ENCODE data around the gene CES1.
"Not testable (repeated sequence)": the region's sequence is repeated elsewhere in the genome, so short reads cannot be mapped to it uniquely, and the experiment has no call there.

Gene CES1

DNA sequence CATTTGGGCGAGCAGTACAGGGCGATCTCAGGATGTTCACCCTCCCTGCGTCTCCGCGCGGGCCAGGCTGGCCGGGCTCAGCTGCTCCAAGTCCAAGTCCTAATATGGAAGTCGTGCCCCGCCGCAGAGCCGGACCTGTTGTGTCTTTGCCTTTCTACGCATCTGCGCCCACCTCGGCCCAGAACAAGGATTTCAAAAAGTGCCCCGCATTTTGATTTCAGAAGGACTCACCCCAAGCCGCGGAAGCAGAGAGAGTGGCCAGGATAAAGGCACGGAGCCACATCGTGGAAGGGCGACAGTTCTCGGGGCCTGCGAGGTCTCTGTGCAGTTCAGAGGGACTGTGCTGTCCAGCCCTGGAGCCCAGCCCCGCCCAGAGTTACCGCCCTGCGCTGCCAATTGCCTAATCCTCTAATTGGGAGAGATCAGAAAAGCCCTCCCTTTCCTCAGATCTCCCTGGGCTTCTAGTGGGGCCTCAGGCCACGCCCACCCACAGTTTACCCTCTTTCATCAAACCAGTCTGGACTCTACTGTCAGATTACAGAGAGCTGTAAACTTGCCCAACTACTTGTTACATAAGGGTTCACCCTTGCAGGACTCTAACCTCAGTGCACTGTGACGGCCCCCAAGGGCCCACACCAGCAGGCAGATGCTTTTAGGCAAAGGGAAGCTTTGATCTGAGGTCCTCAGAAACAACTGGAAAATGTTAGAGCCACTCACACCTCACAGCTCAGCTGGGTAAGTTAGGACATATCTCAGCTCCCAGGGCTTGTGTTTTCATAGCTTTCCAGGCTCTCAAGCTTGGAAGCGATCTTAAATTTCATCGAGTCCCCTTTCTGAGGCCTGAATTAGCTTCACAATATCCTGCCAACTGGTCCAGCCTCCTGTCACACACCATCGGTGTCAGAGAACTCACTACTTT is at the start of gene CES1:
CES1 (minus strand) TSS at position 324 of the 919 bp plus-strand sequence; CDS start at position 283, 41 bp downstream.
- no peak for DNase-seq

GRCh38 chr16:55876854-55877253 is 44.0 kb upstream of the CES1 start:
- DNase-seq = no peak

DNA sequence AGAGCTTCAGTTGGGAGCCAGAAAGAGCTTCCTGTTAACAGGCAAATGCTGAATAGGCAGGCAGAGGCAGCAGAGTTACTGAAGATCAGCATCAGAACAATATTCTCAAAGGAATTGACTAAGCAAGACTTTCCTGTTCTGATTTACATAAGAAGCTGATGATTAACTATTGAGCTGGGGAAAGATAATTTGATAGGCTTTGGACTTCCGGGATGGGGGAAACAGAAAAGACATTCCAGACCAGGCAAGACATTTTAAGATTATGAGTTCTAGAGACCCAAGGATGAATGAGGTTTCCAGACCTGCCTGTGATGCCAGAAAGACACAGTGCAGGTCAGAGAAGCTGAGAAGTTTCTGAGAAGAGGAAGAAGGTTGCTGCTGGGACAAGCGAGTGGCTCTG is 42.4 kb upstream of the CES1 start, which contains the start of gene CES5A:
CES5A (minus strand) TSS at position 101 of the 400 bp plus-strand sequence. CDS start 152 bp downstream, outside the sequence.
- no peak for DNase-seq

DNA sequence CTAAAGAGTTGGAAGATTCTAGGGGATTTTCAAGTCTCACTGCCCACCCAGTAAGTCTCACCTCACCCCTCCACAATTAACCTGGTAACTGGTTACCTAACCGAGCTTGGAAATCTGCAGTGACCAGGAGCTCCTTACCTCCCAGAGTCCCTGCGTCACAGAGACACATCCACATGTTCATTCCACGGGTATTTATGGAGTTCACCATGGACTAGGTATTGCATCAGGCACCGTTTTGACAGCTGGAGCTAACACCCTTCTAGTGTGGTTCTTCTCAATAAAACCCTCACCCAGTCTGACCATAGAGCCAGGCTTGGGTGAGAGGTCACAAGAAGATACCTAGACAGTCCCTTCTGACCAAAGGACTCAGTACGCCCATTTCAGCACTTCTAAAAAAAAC is 40.2 kb upstream of the CES1 start:
- no peak for DNase-seq

DNA sequence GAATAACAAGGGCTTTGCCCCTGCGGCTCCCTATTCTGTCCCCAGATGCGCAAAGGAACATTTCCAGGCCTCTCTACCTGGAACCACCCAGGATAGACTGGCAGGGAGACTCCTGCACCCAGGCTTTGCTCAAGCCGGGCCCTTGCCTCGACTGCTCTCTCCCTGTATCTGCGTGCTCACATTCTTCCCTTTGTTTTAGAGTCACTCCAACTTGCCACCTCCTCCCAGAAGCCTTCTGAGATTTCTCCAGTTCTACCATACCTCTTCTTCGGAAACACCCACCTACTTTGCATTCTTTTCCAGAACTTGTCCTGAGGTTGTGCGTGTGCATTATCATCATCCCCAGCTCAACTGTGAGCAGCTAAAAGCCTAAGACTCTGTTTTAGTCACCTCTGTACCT is 39.2 kb upstream of the CES1 start:
- DNase-seq = no peak

- no peak for DNase-seq
Measured at GRCh38 chr16:55871411-55872038, 38.6 kb upstream of the CES1 start.

- no peak for DNase-seq
Measured at GRCh38 chr16:55868980-55869379, 36.1 kb upstream of the CES1 start.

- DNase-seq = no peak
Measured at GRCh38 chr16:55868137-55868536, 35.2 kb upstream of the CES1 start.

GRCh38 chr16:55861288-55861687 is 28.4 kb upstream of the CES1 start:
- no peak for DNase-seq

GRCh38 chr16:55857650-55858049 is 24.8 kb upstream of the CES1 start:
- DNase-seq = not testable (repeated sequence)

DNA sequence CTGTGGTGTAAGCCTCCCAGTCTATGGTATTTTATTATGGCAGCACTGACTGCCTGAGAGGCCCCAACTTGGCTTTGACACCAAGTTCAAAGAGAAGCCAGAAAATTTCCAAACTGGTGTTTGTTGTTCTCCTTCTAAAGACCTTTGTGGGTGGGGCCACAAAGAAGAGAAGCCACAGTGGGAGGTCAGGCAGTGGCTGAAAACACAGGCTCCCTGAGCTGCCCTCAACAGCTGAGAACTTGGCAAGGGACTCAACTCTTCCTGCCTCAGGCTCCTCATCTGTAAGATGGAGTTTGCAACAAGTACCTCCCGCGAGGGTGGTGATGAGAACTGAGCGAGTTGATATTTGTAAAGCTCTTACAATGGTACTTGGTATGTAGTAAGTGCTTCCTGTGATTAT is 24.1 kb upstream of the CES1 start:
- no peak for DNase-seq

DNA sequence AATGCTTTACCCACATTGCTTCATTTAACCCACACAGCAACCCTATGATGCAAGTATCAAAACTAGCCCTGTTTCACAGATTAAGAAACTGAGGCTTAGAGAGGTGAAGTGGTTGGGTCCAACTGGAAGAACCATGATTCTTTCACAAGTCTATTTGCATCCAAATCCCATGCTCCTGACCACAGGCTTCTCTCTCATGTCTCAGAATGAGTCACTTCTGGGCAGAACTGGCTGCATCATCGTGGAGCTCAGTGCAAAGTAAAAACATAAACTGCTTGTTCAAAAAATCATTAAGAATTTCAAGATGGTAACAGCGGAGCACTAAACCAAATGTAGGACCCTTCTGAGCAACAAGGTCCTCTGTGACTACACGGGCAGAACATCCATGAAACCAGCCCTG is 20.2 kb upstream of the CES1 start:
- no peak for DNase-seq

DNA sequence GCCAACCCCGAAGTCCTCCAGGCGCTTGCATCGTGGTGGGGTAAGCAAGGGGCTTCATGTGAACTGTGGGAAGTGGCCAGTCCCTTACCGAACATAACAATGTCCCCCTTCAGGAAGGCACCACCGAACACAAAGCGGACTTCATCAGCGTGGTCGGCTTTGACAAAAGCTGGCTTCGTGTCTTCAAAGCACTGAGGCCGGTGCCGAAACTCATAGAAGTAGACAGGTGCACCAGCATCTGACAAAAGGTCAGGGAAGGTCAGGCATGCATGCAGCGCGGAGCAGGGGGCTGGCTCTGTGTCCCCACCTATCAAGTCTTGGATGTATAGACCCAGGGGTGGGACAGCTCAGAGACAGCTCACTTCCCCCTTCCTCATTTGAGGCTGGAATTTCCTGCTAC is 16.6 kb upstream of the CES1 start:
- no peak for DNase-seq

DNA sequence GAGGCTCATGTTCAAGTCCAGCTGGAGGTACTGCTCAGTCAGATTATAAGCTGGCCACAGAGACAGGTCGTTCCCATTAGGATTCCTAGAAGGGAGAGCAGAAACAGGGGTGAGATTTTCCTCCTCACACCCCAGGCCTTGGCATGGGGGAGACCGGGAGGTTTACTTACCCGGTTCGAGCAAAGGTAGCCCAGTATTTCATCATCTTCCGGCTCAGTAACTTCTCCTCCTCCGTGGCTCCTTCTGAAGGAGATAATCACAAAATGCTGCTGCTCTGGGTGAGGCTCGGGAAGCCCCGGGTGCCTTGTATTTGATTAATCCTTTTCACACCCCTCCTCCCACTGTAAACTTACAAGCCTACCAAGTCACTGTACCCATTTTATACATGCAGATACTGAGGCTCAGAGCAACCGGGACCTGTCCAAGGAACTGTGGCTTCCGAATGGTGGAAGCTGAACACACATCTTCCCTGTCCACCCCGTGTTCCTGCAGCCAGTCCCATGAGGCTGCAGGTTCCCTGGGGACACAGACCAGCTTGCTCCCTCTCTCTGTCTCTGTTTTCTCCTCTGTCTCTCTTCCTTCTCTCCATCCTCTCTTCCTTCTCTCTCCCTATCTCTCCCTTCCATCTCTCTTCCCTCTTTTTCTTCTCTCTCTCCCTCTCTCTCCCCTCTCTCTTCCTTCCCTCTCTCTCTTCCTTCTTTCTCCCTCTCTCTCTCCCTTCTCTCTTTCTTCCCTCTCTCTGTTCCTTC is 13.9 kb upstream of the CES1 start:
- no peak for DNase-seq

DNA sequence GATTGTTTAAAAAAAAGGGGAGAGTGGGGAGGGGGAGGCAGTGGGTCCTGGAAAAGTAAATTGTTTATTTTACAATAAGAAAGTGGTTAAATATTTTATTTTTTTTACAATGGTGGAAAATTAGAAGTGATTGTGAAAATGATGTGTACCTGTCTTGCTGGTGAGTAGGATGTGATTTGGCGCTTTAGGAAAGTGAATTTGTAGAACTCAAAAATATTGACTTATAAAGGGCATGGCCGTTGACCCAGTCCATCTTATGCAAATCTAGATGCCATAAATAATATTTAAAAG is 10.2 kb upstream of the CES1 start:
- DNase-seq = no peak

DNA sequence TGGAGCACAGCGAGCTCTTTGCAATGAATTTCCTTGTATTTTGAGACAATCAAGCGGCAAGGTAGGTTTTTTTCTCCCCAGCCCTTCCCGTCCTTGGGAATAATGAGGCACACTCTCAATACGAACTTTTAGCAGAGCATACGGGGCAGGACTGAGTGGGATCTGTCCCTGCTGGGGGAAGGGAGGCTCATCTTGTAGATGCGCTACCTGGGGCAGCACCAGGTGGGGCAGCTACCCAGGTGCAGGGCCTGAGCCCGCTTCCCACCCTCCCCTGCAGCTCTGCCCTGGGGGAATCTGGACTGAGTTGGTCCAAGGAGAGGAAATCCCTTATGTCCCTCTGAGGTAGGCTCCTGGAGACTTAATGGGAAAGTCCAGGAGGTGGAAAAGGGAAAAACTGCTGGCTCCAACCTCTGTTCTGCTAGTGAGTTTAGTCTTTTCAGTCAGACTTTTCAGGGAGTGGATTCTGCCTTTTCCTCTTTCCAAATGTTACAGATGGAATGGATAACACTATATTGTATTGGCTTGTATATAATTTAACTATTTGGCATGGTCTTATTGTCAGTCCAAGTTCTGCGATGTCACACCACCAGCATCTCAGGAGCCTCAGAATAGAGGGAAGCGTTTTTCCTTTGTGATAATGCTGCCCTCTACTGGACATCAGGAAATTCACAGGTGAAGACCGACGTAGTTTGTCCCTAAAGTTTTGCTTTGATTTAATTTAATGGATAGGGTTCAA is 9.6 kb upstream of the CES1 start:
- DNase-seq = peak in 12 of 56 donors; percentile 3 to 49 (median 7)

- DNase-seq = no peak
Measured at GRCh38 chr16:55839115-55839514, 6.2 kb upstream of the CES1 start.

- DNase-seq = no peak
Measured at GRCh38 chr16:55836158-55836611, 3.3 kb upstream of the CES1 start.

DNA sequence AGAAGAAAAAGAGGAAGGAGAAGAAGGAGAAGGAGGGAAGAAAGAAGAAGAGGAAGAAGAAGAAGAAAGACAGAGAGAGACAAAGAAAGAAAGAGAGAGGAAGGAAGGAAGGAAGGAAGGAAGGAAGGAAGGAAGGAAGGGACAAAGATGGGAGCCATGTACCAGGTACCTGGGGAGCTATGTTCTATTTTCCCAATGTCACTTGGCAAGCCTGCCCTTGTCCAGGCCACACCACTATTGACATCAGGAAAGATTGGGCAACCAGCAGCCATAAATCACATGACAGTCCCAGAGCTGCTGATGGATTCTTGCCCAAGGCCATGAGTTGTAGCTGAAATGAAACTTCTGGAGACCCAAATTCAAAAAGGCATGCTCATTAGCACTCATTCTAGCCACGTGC is 2.7 kb upstream of the CES1 start:
- peak in 2 of 56 donors; percentile 1 to 6 for DNase-seq

DNA sequence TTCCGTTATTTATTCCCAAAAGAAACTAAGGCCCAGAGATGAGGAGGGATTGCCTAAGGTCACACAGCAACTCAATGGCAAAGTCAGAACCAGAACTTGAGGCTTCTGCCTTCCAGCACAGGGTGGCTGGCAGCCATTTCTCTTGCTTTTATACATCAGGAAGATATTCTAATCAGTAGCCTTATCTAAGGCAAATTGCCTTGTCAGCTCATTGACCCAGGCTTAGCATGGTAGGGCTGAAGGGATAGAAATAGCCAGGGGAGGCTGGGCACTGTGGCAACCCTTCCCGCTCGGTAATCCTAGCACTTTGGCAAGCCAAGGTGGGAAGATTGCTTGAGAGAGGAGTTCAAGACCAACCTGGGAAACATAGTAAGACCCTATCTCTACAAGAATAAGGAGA is 2.3 kb upstream of the CES1 start:
- DNase-seq = not testable (repeated sequence)

GRCh38 chr16:55834049-55834448 is 1.2 kb upstream of the CES1 start:
- no peak for DNase-seq

All from nucleus accumbens (tissue), 56 donors.